ENCODE data around the gene OLA1.

OLA1 gene

DNA sequence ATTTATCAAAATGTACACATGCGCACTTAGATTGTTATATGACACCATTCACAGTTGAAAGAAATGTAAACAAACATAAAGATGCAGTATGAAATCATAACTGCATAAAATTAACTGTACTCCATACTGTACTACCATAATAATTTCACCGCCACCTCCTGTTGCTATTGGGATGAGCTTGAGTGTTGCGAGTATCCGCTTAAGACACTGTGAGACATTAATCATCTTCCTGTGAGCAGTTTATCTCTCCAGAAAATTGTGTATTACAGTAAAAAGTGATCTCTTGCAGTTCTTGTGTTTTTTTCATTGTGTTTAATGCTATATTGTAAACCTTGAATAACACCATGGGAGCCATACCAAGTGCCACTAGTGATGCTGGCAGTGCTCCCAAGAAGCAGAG is 46.1 kb downstream of the OLA1 start:
- H3K27me3 ChIP-seq (replicated peaks; ENCODE audit: control insufficient read depth, insufficient read depth, low read length): no peaks in the 10 kb centered on the region
- H3K36me3 ChIP-seq (ENCODE audit: control insufficient read depth, insufficient read depth, low read length): no peaks in the 10 kb centered on the region; the same call in 1 of the 2 replicates
- DNase-seq (ENCODE audit: extremely low read depth, insufficient read length): no peak
- H3K4me3 ChIP-seq (replicated peaks; ENCODE audit: low read depth, low read length): no peak overlapping the region
- TF ChIP-seq, protein P1, sequence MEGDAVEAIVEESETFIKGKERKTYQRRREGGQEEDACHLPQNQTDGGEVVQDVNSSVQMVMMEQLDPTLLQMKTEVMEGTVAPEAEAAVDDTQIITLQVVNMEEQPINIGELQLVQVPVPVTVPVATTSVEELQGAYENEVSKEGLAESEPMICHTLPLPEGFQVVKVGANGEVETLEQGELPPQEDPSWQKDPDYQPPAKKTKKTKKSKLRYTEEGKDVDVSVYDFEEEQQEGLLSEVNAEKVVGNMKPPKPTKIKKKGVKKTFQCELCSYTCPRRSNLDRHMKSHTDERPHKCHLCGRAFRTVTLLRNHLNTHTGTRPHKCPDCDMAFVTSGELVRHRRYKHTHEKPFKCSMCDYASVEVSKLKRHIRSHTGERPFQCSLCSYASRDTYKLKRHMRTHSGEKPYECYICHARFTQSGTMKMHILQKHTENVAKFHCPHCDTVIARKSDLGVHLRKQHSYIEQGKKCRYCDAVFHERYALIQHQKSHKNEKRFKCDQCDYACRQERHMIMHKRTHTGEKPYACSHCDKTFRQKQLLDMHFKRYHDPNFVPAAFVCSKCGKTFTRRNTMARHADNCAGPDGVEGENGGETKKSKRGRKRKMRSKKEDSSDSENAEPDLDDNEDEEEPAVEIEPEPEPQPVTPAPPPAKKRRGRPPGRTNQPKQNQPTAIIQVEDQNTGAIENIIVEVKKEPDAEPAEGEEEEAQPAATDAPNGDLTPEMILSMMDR (IDR thresholded peaks at IDR 0.05; ENCODE audit: insufficient read depth, low read length, poor library complexity, severe bottlenecking): no peak

DNA sequence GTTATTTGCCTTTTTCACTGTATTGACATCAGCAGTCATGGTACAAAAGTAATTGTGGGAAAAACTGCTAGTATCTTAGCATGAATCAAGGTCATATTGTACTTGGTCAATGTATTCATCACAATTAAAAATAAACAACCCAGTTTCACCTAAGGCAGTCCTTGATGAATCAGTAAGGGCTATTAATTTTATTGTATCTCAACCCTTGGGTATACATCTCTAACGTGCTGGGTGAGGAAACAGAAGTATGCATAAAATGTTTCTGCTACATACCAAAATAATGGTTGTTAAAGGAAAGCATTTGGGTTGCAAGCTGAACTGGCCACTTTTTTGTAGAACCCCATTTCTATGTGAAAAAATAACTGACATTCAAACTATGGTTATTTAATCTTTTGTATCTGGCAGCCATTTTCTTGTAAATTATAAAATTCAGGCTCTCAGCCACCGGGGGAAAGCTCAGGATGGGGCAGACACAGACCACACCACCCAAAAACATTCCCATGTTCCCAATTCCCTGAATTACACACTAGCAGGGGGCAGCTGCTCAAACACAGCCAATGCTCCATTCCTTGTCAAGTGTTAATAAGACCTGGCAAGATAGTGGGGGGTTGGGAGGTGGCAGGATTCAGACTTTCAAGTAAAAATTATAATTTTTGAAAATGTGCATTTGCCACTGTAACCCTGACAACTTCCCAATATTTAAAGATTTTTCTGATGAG is 49.3 kb downstream of the OLA1 start:
- DNase-seq (ENCODE audit: extremely low read depth, insufficient read length): no peak
- Histone ChIP-seq H3K27me3 (replicated peaks; ENCODE audit: control insufficient read depth, insufficient read depth, low read length) (no peaks in the 10 kb centered on the region), H3K36me3 (ENCODE audit: control insufficient read depth, insufficient read depth, low read length) (no peaks in the 10 kb centered on the region), H3K4me3 (replicated peaks; ENCODE audit: low read depth, low read length) (no peak overlapping the region)
- TF ChIP-seq, protein P1 (IDR thresholded peaks at IDR 0.05; ENCODE audit: insufficient read depth, low read length, poor library complexity, severe bottlenecking): no peak

DNA sequence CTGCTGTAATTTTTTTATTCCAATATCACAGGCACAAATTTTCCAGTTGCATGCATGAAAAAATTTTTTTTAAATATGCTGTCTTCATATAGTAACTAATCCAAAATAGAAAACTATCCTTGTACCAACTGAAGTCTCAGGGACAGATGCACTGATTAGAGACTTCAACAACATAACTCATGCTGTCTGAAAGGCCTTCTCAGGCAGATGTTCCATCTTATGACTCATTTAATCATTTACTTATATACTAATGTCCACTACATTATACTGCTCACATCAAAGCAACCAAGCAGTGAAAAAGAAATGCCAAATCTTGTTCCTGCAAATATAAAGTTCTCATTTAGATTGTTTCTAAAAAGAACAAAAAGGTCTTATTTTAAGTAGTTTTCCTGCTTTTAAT is 53.1 kb downstream of the OLA1 start:
- H3K4me3 ChIP-seq (replicated peaks; ENCODE audit: low read depth, low read length): no peak overlapping the region
- no peak for DNase-seq (ENCODE audit: extremely low read depth, insufficient read length)
- TF ChIP-seq, protein P1 (IDR thresholded peaks at IDR 0.05; ENCODE audit: insufficient read depth, low read length, poor library complexity, severe bottlenecking): no peak

DNA sequence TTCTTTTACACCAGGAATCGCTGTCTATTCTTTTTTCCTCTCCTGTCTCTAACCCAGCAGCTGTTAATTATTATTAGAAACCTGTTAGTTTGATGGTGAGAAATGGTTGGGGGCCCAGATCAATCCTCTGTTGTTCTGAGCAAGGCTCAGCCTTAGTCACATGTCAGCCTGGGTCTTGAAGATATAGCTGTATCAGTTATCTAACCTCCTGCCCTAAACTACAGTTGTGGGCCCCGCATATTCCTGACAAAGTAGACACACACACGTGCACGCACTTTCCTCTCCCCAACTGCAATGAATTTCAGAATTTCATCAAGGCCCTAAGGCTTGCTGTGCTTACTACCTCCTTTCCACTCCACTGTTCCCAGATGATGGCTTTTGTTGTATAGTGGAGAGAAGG is 54.6 kb downstream of the OLA1 start:
- TF ChIP-seq, protein P1 (IDR thresholded peaks at IDR 0.05; ENCODE audit: insufficient read depth, low read length, poor library complexity, severe bottlenecking): no peak
- H3K4me3 ChIP-seq (replicated peaks; ENCODE audit: low read depth, low read length): no peak overlapping the region
- H3K36me3 ChIP-seq (ENCODE audit: control insufficient read depth, insufficient read depth, low read length): no peaks in the 10 kb centered on the region
- H3K27me3 ChIP-seq (replicated peaks; ENCODE audit: control insufficient read depth, insufficient read depth, low read length): no peaks in the 10 kb centered on the region
- no peak for DNase-seq (ENCODE audit: extremely low read depth, insufficient read length)

More for the DNA sequence above, 53.1 kb downstream of the OLA1 start:
- H3K36me3 ChIP-seq (ENCODE audit: control insufficient read depth, insufficient read depth, low read length): no peaks in the 10 kb centered on the region
- H3K27me3 ChIP-seq (replicated peaks; ENCODE audit: control insufficient read depth, insufficient read depth, low read length): no peaks in the 10 kb centered on the region

DNA sequence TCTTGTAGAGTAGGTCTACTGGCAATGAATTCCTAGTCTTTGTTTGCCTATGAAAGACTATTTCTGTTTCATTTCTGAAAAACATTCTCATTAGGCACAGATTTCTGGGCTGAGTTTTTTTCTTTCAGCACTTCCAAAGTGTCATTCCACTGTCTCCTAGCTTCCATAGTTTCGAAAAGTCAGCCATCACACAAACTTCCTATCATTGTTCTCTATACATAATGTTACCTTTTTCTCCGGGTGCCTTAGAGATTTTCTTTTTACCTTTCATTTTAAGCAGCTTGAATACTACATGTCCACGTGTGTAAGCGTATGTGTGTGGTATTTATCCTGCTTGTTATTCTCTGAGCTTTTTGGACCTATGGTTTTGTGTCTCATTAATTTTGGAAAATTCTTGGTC is 55.7 kb downstream of the OLA1 start:
- TF ChIP-seq, protein P1 (IDR thresholded peaks at IDR 0.05; ENCODE audit: insufficient read depth, low read length, poor library complexity, severe bottlenecking): no peak
- H3K36me3 ChIP-seq (ENCODE audit: control insufficient read depth, insufficient read depth, low read length): no peaks in the 10 kb centered on the region
- DNase-seq (ENCODE audit: extremely low read depth, insufficient read length): no peak
- H3K27me3 ChIP-seq (replicated peaks; ENCODE audit: control insufficient read depth, insufficient read depth, low read length): no peaks in the 10 kb centered on the region
- H3K4me3 ChIP-seq (replicated peaks; ENCODE audit: low read depth, low read length): no peak overlapping the region

Data from GM06990 (cell line).